HEK293 (cell line): ENCODE results near the gene KRTAP9-6.

Experiments
- CTCF ChIA-PET: fragments of 350-600 bp; formaldehyde crosslinking; extraction: SDS; loops from one replicate; lab custom pipeline; 2021; ENCODE audit warnings: antibody characterized with exemption; lab: Yijun Ruan, JAX
- POLR2A ChIA-PET: fragments of 300-600 bp; formaldehyde crosslinking; extraction: SDS; loops from one replicate; lab custom pipeline; 2020; ENCODE audit warnings: antibody characterized with exemption, inconsistent platforms; lab: Yijun Ruan, JAX
- H3K27ac ChIP-seq: fragments of 200-500 bp; sonication (Bioruptor generic); 2 replicates; pipeline ENCODE4 v1.5.1; 2014; ENCODE audit warnings: low read depth, low read length, control low read depth, inconsistent platforms; ENCODE audit errors: extremely low read depth
- H3K36me3 ChIP-seq, 2 experiments: fragments of 200-500 bp in 1 of 2; sonication (Bioruptor generic) in 1 of 2; 1 replicate in 1 of 2; 2 replicates in 1 of 2; pipeline ENCODE4 v1.5.1; 2014 to 2017; ENCODE audit warnings: inconsistent platforms in 2 of 2, low read length in 2 of 2; ENCODE audit not compliant: control insufficient read depth in 2 of 2, insufficient read depth in 1 of 2
- H3K4me1 ChIP-seq: fragments of 200-500 bp; sonication (Bioruptor generic); 2 replicates; pipeline ENCODE4 v1.5.1; 2014; ENCODE audit warnings: mild to moderate bottlenecking, low read length, inconsistent platforms; ENCODE audit not compliant: control insufficient read depth, insufficient read depth
- H3K4me3 ChIP-seq: 2 replicates; pipeline ENCODE4 v1.5.1; 2011; ENCODE audit warnings: low read depth, mild to moderate bottlenecking, control low read depth, low read length, moderate library complexity
- H3K9me3 ChIP-seq: fragments of 200-500 bp; sonication (Bioruptor generic); 2 replicates; pipeline ENCODE4 v1.5.1; 2014; ENCODE audit warnings: low read depth, low read length, inconsistent platforms; ENCODE audit not compliant: control insufficient read depth, insufficient read depth
- BCL11B ChIP-seq: fragments of 450-650 bp; formaldehyde crosslinking; IDR thresholded peaks from 2 replicates; pipeline ENCODE4 v1.5.1; 2016; ENCODE audit warnings: low read depth, missing biosample characterization, missing genetic modification characterization
- HOXC10 ChIP-seq: sonication (generic); formaldehyde crosslinking; IDR thresholded peaks from 2 replicates; pipeline ENCODE4 v1.8.1; 2023; ENCODE audit warnings: mild to moderate bottlenecking, missing genetic modification reagents
- INSM2 ChIP-seq: fragments of 450-650 bp; formaldehyde crosslinking; IDR thresholded peaks from 2 replicates; pipeline ENCODE4 v1.5.1; 2016; ENCODE audit warnings: missing biosample characterization, missing genetic modification characterization
- KLF1 ChIP-seq: fragments of 450-650 bp; formaldehyde crosslinking; IDR thresholded peaks from 2 replicates; pipeline ENCODE4 v1.5.1; 2016; ENCODE audit warnings: missing biosample characterization, missing genetic modification characterization
- KLF7 ChIP-seq: fragments of 450-650 bp; formaldehyde crosslinking; IDR thresholded peaks from 2 replicates; pipeline ENCODE4 v1.5.1; 2016; ENCODE audit warnings: missing biosample characterization, missing genetic modification characterization, borderline replicate concordance
- PBX3 ChIP-seq: sonication (generic); formaldehyde crosslinking; IDR thresholded peaks from 2 replicates; pipeline ENCODE4 v1.8.1; 2022; ENCODE audit warnings: mild to moderate bottlenecking, moderate library complexity, missing genetic modification reagents
- SP3 ChIP-seq: fragments of 450-650 bp; formaldehyde crosslinking; IDR thresholded peaks from 2 replicates; pipeline ENCODE4 v1.5.1; 2016; ENCODE audit warnings: missing biosample characterization, missing genetic modification characterization
- TCF7L2 ChIP-seq: IDR thresholded peaks from 2 replicates; pipeline ENCODE4 v1.6.1; 2011; ENCODE audit warnings: low read depth, mild to moderate bottlenecking, inconsistent platforms, low read length, moderate library complexity, borderline replicate concordance
- ZBTB10 ChIP-seq: fragments of 450-650 bp; formaldehyde crosslinking; IDR thresholded peaks from 2 replicates; pipeline ENCODE4 v1.5.1; 2016; ENCODE audit warnings: missing biosample characterization, missing genetic modification characterization
- ZBTB26 ChIP-seq: fragments of 450-650 bp; formaldehyde crosslinking; optimal IDR thresholded peaks from 2 replicates; pipeline ENCODE3; 2016; ENCODE audit warnings: missing biosample characterization, mild to moderate bottlenecking, missing genetic modification characterization
- ZBTB8A ChIP-seq: fragments of 450-650 bp; formaldehyde crosslinking; IDR thresholded peaks from 2 replicates; pipeline ENCODE4 v1.5.1; 2016; ENCODE audit warnings: missing biosample characterization, missing genetic modification characterization
- ZFP41 ChIP-seq: fragments of 450-650 bp; formaldehyde crosslinking; IDR thresholded peaks from 2 replicates; pipeline ENCODE4 v1.5.1; 2016; ENCODE audit warnings: missing biosample characterization, missing genetic modification characterization, borderline replicate concordance
- ZNF133 ChIP-seq: fragments of 450-650 bp; formaldehyde crosslinking; IDR thresholded peaks from 2 replicates; pipeline ENCODE4 v1.5.1; 2016; ENCODE audit warnings: missing biosample characterization, missing genetic modification characterization
- ZNF146 ChIP-seq: fragments of 450-650 bp; formaldehyde crosslinking; IDR thresholded peaks from 2 replicates; pipeline ENCODE4 v1.5.1; 2016; ENCODE audit warnings: missing biosample characterization, missing genetic modification characterization
- ZNF175 ChIP-seq: fragments of 450-650 bp; formaldehyde crosslinking; IDR thresholded peaks from 2 replicates; pipeline ENCODE4 v1.5.1; 2016; ENCODE audit warnings: missing biosample characterization, missing genetic modification characterization
- ZNF2 ChIP-seq: fragments of 450-650 bp; formaldehyde crosslinking; IDR thresholded peaks from 2 replicates; pipeline ENCODE4 v1.5.1; 2016; ENCODE audit warnings: missing biosample characterization, missing genetic modification characterization
- ZNF221 ChIP-seq: fragments of 450-650 bp; formaldehyde crosslinking; IDR thresholded peaks from 2 replicates; pipeline ENCODE4 v1.5.1; 2017; ENCODE audit warnings: missing biosample characterization, missing genetic modification characterization, borderline replicate concordance
- ZNF274 ChIP-seq, 2 experiments: fragments of 200-500 bp in 1 of 2; fragments of 450-650 bp in 1 of 2; sonication (Bioruptor generic) in 1 of 2; formaldehyde crosslinking in 1 of 2; IDR thresholded peaks; 2 replicates each; pipeline versions ENCODE4 v1.5.1 to v1.6.1; 2014 to 2016; ENCODE audit warnings: borderline replicate concordance in 1 of 2, inconsistent platforms in 1 of 2, low read length in 1 of 2, missing biosample characterization in 1 of 2, missing genetic modification characterization in 1 of 2
- ZNF335 ChIP-seq: fragments of 450-650 bp; formaldehyde crosslinking; conservative IDR thresholded peaks from 2 replicates; pipeline ENCODE4 v1.5.1; 2016; ENCODE audit warnings: missing biosample characterization, missing genetic modification characterization
- ZNF37A ChIP-seq: fragments of 450-650 bp; IDR thresholded peaks from 2 replicates; pipeline ENCODE4 v1.5.1; 2018; ENCODE audit warnings: missing biosample characterization, missing genetic modification characterization
- ZNF48 ChIP-seq: fragments of 450-650 bp; formaldehyde crosslinking; IDR thresholded peaks from 2 replicates; pipeline ENCODE4 v1.5.1; 2016; ENCODE audit warnings: missing biosample characterization, missing genetic modification characterization
- ZNF544 ChIP-seq: fragments of 450-650 bp; formaldehyde crosslinking; IDR thresholded peaks from 2 replicates; pipeline ENCODE4 v1.5.0; 2017; ENCODE audit warnings: missing biosample characterization, missing genetic modification characterization
- ZNF548 ChIP-seq: fragments of 450-650 bp; formaldehyde crosslinking; IDR thresholded peaks from 2 replicates; pipeline ENCODE4 v1.5.1; 2016; ENCODE audit warnings: missing biosample characterization, missing genetic modification characterization
- ZNF610 ChIP-seq: fragments of 450-650 bp; formaldehyde crosslinking; IDR thresholded peaks from 2 replicates; pipeline ENCODE4 v1.5.1; 2016; ENCODE audit warnings: missing biosample characterization, missing genetic modification characterization, borderline replicate concordance
- ZNF624 ChIP-seq: fragments of 450-650 bp; formaldehyde crosslinking; IDR thresholded peaks from 2 replicates; pipeline ENCODE4 v1.5.1; 2017; ENCODE audit warnings: missing biosample characterization, missing genetic modification characterization
- ZNF629 ChIP-seq: fragments of 450-650 bp; formaldehyde crosslinking; IDR thresholded peaks from 2 replicates; pipeline ENCODE4 v1.5.1; 2017; ENCODE audit warnings: missing biosample characterization, missing genetic modification characterization

Gene KRTAP9-6

GRCh38 chr17:41265078-41265477 is at the start of gene KRTAP9-6:
Gene KRTAP9-6 (plus strand): TSS chr17:41265378. CDS start chr17:41265378, 0 bp downstream.
- no peaks in the 10 kb centered on the region for H3K4me1 ChIP-seq
- TF ChIP-seq ZNF48 (no peak), KLF1 (no peak), ZFP41 (no peak), ZNF274 (IDR thresholded peaks at IDR 0.05; ENCODE audit: low read length) (no peak), ZNF274 (tag by site-specific recombination; IDR thresholded peaks at IDR 0.05; ENCODE audit: borderline replicate concordance) (no peak), ZNF37A (tag by site-specific recombination) (no peak), ZNF175 (no peak), PBX3 (CRISPR knock-in tag) (no peak), SP3 (tag by site-specific recombination) (no peak), ZNF548 (tag by site-specific recombination) (no peak), ZBTB26 (no peak), ZNF629 (tag by site-specific recombination) (no peak), ZNF544 (tag by site-specific recombination) (no peak), INSM2 (tag by site-specific recombination) (no peak)
- no peak within 1 kb of the TSS for H3K27ac ChIP-seq
- H3K9me3 ChIP-seq: no peaks in the 10 kb centered on the region
- ChIA-PET POLR2A (no interaction called here), CTCF (no interaction called here)
- H3K4me3 ChIP-seq: no peak within 1 kb of the TSS
- no peaks in the 10 kb centered on the region for H3K36me3 ChIP-seq

GRCh38 chr17:41215681-41216080 is 49.5 kb upstream of the KRTAP9-6 start:
- ChIA-PET POLR2A (no interaction called here), CTCF (interaction anchor here (1.0 kb wide), 1 partner anchor 18 kb away, joined by 4 read pairs; no protein-coding TSS in a partner anchor)
- H3K36me3 ChIP-seq: no peaks in the 10 kb centered on the region
- H3K4me3 ChIP-seq: no peak overlapping the region
- peaks cover 4% of the 10 kb centered on the region; the same call in 1 of the 2 replicates for H3K4me1 ChIP-seq
- no peaks in the 10 kb centered on the region for H3K9me3 ChIP-seq
- no peak for TF ChIP-seq KLF7
- TF ChIP-seq ZNF146 (tag by site-specific recombination): peak; percentile 69; the same call in 1 of the 2 replicates
- H3K27ac ChIP-seq: no peak overlapping the region

GRCh38 chr17:41223821-41224220 is 41.4 kb upstream of the KRTAP9-6 start:
- Histone ChIP-seq H3K4me3 (no peak overlapping the region), H3K9me3 (no peaks in the 10 kb centered on the region), H3K27ac (no peak overlapping the region), H3K4me1 (no peaks in the 10 kb centered on the region), H3K36me3 (no peaks in the 10 kb centered on the region)
- CTCF ChIA-PET: no interaction called here
- POLR2A ChIA-PET: no interaction called here
- no peak for TF ChIP-seq TCF7L2
- no peak for TF ChIP-seq ZNF133
- TF ChIP-seq ZNF624 (tag by site-specific recombination): no peak
- TF ChIP-seq ZNF221 (tag by site-specific recombination): no peak
- TF ChIP-seq ZNF610 (tag by site-specific recombination): no peak
- TF ChIP-seq HOXC10 (CRISPR knock-in tag): no peak
- no peak for TF ChIP-seq ZBTB8A
- no peak for TF ChIP-seq ZNF335 (tag by site-specific recombination)
- no peak for TF ChIP-seq ZBTB26
- TF ChIP-seq ZNF2 (tag by site-specific recombination): no peak
- no peak for TF ChIP-seq ZBTB10 (tag by site-specific recombination)
- TF ChIP-seq BCL11B (tag by site-specific recombination): no peak
